ENCODE measurements around the gene COL21A1.

DNA sequence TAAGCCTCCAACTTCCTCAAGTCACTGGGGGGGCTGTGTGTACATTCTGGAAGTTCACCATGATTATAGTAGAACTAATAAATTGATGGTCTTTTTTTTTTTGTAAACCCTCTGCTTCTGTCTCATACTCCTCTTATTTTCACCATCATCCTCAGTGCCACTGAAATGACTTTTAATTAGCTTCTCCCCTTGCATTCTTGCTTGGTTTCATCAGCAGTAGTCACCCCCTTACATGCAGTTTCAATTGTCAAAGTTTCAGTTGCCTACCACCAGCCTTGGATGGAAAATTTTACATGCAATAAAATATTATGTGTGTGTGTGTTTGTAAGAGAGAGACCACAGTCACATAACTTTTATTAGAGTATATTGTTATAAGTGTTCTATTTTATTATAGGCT is 196.2 kb downstream of the COL21A1 start:
- TF ChIP-seq, protein P1, sequence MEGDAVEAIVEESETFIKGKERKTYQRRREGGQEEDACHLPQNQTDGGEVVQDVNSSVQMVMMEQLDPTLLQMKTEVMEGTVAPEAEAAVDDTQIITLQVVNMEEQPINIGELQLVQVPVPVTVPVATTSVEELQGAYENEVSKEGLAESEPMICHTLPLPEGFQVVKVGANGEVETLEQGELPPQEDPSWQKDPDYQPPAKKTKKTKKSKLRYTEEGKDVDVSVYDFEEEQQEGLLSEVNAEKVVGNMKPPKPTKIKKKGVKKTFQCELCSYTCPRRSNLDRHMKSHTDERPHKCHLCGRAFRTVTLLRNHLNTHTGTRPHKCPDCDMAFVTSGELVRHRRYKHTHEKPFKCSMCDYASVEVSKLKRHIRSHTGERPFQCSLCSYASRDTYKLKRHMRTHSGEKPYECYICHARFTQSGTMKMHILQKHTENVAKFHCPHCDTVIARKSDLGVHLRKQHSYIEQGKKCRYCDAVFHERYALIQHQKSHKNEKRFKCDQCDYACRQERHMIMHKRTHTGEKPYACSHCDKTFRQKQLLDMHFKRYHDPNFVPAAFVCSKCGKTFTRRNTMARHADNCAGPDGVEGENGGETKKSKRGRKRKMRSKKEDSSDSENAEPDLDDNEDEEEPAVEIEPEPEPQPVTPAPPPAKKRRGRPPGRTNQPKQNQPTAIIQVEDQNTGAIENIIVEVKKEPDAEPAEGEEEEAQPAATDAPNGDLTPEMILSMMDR (IDR thresholded peaks at IDR 0.05), result no peak
- TF ChIP-seq POLR2A (IDR thresholded peaks at IDR 0.05), result no peak
